GM12875 (cell line): Measurements from ENCODE around the gene IRX3.

Experiments used
- H3K4me3 ChIP-seq: one replicate; pipeline ENCODE4 v1.5.1; 2011; ENCODE audit warnings: low read depth, low read length, control low read depth
- CTCF ChIP-seq: IDR thresholded peaks from 2 replicates; pipeline ENCODE4 v1.5.1; 2011; ENCODE audit warnings: low read depth, mild to moderate bottlenecking, control low read depth, inconsistent platforms, low read length, moderate library complexity, borderline replicate concordance; ENCODE audit not compliant: insufficient read depth

Gene IRX3

DNA sequence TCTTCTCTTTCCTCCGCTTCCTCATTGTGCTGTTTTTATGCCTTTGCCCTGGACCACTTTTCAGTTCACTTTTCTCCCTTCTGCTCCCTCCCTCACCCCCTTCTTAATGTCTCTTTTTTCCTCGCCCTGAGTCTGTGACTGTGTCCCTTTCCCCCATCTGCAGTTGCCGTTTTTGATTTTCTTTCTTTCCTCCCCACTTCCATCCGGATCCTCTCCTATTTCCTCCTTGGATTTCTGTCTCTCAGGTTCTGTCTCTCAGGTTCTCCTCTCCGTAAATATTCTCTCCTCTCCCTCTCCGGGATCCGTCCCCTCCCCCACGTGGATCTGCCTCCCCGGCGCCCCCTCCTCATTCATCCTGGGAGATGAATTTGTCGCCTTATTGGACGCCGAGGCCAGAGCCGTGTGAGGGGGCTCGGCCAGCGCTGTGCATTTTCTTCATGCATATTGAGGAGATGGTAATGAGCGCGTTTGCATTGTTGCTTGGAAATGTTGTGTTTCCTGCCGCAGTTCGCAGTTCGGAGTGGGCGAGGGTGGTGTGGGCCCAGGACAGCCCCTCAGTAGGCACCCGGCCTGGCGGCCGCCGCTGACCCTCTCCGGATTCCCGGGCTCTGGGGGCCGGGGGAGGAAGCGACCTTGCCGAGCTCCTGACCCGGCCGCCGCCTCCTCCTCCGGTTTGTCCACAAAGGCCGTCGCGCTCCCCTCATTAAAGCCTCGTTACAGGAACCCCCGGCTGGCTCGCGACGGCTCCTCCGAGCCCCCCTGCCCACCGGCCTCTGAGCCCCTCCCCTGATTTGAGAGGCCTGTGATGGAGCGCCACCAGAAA lies 4.5 kb upstream of the IRX3 start:
- no peak overlapping the region for H3K4me3 ChIP-seq
- TF ChIP-seq CTCF, result no peak

DNA sequence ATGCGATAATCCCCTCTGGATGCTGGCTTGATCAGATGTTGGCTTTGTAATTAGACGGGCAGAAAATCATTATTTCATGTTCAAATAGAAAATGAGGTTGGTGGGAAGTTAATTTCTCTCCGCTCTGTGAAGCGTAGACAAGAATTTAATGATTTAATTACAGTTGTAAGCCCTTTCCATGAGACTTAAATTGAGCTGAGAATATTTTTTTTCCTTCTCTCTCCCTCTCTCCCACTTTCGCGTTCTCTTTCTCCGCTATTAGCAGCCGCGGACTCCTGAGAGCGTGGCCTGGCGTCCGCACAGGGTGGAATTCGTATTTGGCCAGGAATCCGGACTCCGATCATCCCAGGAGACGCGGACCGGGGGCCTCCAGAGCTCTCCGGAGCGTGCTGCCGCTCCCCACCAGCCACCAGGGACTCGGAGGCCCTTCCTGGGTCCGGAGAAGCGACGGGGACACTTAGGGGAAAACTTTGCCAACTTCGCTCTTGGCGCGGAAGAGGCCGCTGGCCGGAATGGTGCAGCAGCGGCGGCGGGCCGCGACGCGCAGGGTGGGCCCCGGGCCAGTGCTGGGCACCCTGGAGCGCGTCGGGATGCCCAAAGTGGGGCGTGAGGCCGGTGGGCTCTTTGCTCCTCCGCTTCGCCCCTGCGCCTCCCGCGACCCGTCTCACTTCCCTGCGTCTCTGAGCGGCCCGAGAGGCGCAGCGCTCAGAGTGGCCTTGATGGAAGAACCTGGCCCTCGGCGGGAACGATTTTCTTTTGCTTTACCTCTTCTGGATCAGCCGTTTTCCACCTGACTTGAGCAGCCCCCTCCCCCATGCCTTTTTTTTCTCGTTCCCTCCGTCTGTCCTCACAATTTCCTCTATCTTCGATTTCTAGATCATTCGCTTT lies 3.6 kb upstream of the IRX3 start:
- TF ChIP-seq CTCF, result no peak
- no peak overlapping the region for H3K4me3 ChIP-seq

- no peak overlapping the region for H3K4me3 ChIP-seq
- TF ChIP-seq CTCF, result no peak
Measured at GRCh38 chr16:54289242-54289944, 2.8 kb upstream of the IRX3 start.

GRCh38 chr16:54288835-54289241 lies 2.3 kb upstream of the IRX3 start:
- no peak overlapping the region for H3K4me3 ChIP-seq
- no peak for TF ChIP-seq CTCF

GRCh38 chr16:54288030-54288834 lies 1.6 kb upstream of the IRX3 start:
- no peak for TF ChIP-seq CTCF
- H3K4me3 ChIP-seq, result no peak overlapping the region
